Esophagus muscularis mucosa (tissue), 4 donors: ENCODE measurements around the gene SHANK3.

ENCODE experiments used
- CTCF ChIP-seq, 3 experiments: fragments of 200-600 bp in 2 of 3; fragments of 450-650 bp in 1 of 3; sonication (generic) in 2 of 3; IDR thresholded peaks; one replicate each; pipeline ENCODE4 v1.5.1; 2017 to 2019; ENCODE audit warnings: antibody characterized with exemption in 3 of 3, mild to moderate bottlenecking in 2 of 3, moderate library complexity in 1 of 3
- EP300 ChIP-seq: sonication (generic); formaldehyde crosslinking; IDR thresholded peaks from one replicate; pipeline ENCODE4 v1.6.1; 2017; ENCODE audit warnings: antibody characterized with exemption
- POLR2A ChIP-seq: fragments of 450-650 bp; IDR thresholded peaks from one replicate; pipeline ENCODE4 v1.6.1; 2017; ENCODE audit warnings: antibody characterized with exemption, moderate library complexity, mild to moderate bottlenecking, low read depth
- POLR2AphosphoS5 ChIP-seq, 2 donors: sonication (generic); formaldehyde crosslinking; IDR thresholded peaks; one replicate each; pipeline ENCODE4 v1.6.1; 2017; ENCODE audit warnings: antibody characterized with exemption in 2 of 2

- no peak for TF ChIP-seq CTCF (IDR thresholded peaks at IDR 0.05)
- TF ChIP-seq POLR2A: no peak
- no peak for TF ChIP-seq EP300
- TF ChIP-seq POLR2AphosphoS5 (IDR thresholded peaks at IDR 0.05): no peak
These were observed 5.6 kb downstream of the SHANK3 start for GRCh38 chr22:50678218-50678650.
